Fibroblast of lung (primary cell): Measurements from ENCODE around the gene PJVK. TPM values are rescaled to one million over a fixed set of nuclear protein-coding genes. Genes with fewer than 3 reads are reported as not detected.

Source experiments
- DNase-seq, 2 donors: peaks; one replicate each; pipeline versions ENCODE4 v3.0.0 to v3.0.0-alpha.2; 2010; ENCODE audit warnings: low read depth in 2 of 2
- H2AFZ ChIP-seq: 2 replicates; pipeline ENCODE4 v1.5.1; 2012; ENCODE audit warnings: low read length, control low read depth, inconsistent platforms
- H3K27ac ChIP-seq: 2 replicates; pipeline ENCODE4 v1.5.1; 2011; ENCODE audit warnings: low read length, control low read depth; ENCODE audit not compliant: insufficient read depth
- H3K27me3 ChIP-seq: 2 replicates; pipeline ENCODE4 v1.5.1; 2011; ENCODE audit warnings: mild to moderate bottlenecking, low read length; ENCODE audit not compliant: control insufficient read depth, insufficient read depth
- H3K36me3 ChIP-seq: 2 replicates; pipeline ENCODE4 v1.5.1; 2011; ENCODE audit warnings: low read length; ENCODE audit not compliant: control insufficient read depth, insufficient read depth
- H3K4me1 ChIP-seq: 2 replicates; pipeline ENCODE4 v1.5.1; 2011; ENCODE audit warnings: low read length; ENCODE audit not compliant: control insufficient read depth, insufficient read depth; ENCODE audit errors: extremely low read depth
- H3K4me2 ChIP-seq: 2 replicates; pipeline ENCODE4 v1.5.1; 2011; ENCODE audit warnings: low read length, control low read depth; ENCODE audit not compliant: insufficient read depth; ENCODE audit errors: extremely low read depth
- H3K4me3 ChIP-seq, 4 experiments: fragments of 200-600 bp in 1 of 4; sonication (generic) in 1 of 4; replicated peaks in 1 of 4; 2 replicates each; pipeline ENCODE4 v1.5.1; 2011 to 2016; ENCODE audit warnings: low read length in 4 of 4, low read depth in 3 of 4, mild to moderate bottlenecking in 3 of 4, control low read depth in 2 of 4, inconsistent platforms in 1 of 4, mixed read lengths in 1 of 4; ENCODE audit not compliant: insufficient read depth in 1 of 4; ENCODE audit errors: control extremely low read depth in 1 of 4
- H3K79me2 ChIP-seq: 2 replicates; pipeline ENCODE4 v1.5.1; 2012; ENCODE audit warnings: mild to moderate bottlenecking, low read length, inconsistent platforms; ENCODE audit not compliant: control insufficient read depth, insufficient read depth
- H3K9ac ChIP-seq: 2 replicates; pipeline ENCODE4 v1.5.1; 2011; ENCODE audit warnings: mild to moderate bottlenecking, low read length, control low read depth; ENCODE audit not compliant: insufficient read depth
- H3K9me3 ChIP-seq: 2 replicates; pipeline ENCODE4 v1.5.1; 2012; ENCODE audit warnings: low read depth, low read length; ENCODE audit not compliant: control insufficient read depth, insufficient read depth
- H4K20me1 ChIP-seq: 2 replicates; pipeline ENCODE4 v1.5.1; 2011; ENCODE audit warnings: low read length; ENCODE audit not compliant: control insufficient read depth, insufficient read depth; ENCODE audit errors: extremely low read depth
- EZH2 ChIP-seq: IDR thresholded peaks from 2 replicates; pipeline ENCODE4 v1.5.1; 2012; ENCODE audit warnings: low read length, control low read depth, mild to moderate bottlenecking; ENCODE audit errors: missing control alignments
- polyA plus RNA-seq, 2 donors: library from polyadenylated mRNA; depleted of rRNA in 1 of 2; stranded (reverse) in 1 of 2; unstranded in 1 of 2; fragments of >200 nt; gene quantifications; 2 replicates each; pipeline ENCODE4 v1.2.1, GENCODE V29; 2011 to 2012; ENCODE audit warnings: missing spikeins in 1 of 2
- total RNA-seq: library from RNA; depleted of rRNA; stranded (reverse); fragments of >200 nt; gene quantifications from 2 replicates; pipeline ENCODE4 v1.2.1, GENCODE V29; 2014
- TF ChIP-seq, protein P1 (sequence below), 2 donors: IDR thresholded peaks in 1 of 2; conservative IDR thresholded peaks in 1 of 2; 1 replicate in 1 of 2; 2 replicates in 1 of 2; pipeline ENCODE4 v1.5.1; 2011 to 2012; ENCODE audit warnings: low read length in 2 of 2, control low read depth in 1 of 2, inconsistent platforms in 1 of 2, low read depth in 1 of 2, mild to moderate bottlenecking in 1 of 2

Gene PJVK
- total and polyA plus RNA-seq, 2 donors (not counting 1 experiment from before 2014, with no cell fraction given) = 1.4 to 4.3 TPM

DNA sequence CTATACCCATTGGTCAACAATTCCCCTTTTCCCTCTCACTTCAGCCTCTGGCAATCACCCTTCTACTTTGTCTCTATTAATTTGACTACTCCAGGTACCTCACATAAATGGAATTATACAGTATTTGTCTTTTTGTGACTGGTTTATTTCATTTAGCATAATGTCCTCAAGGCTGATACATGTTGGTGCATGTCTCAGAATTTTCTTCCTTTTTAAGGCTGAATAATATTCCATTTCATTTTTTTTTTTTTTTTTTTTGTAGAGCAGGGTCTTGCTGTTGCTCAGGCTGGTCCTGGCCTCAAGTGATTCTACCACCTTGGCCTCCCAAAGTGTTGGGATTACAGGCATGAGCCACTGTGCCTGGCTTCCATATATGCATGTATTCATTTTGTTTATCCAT lies 25.3 kb downstream of the PJVK start:
- no peak overlapping the region for H3K9ac ChIP-seq
- no peak overlapping the region for H2AFZ ChIP-seq
- peaks cover 13% of the 10 kb centered on the region for H3K79me2 ChIP-seq
- peak overlapping the region in 1 of 4 experiments; percentile 99 for H3K4me3 ChIP-seq
- no peak overlapping the region for H3K4me2 ChIP-seq
- no peaks in the 10 kb centered on the region for H4K20me1 ChIP-seq
- H3K4me1 ChIP-seq = peaks cover 2% of the 10 kb centered on the region
- no peaks in the 10 kb centered on the region for H3K9me3 ChIP-seq
- no peaks in the 10 kb centered on the region for H3K27me3 ChIP-seq
- DNase-seq = no peak
- H3K27ac ChIP-seq = no peak overlapping the region
- H3K36me3 ChIP-seq = no peaks in the 10 kb centered on the region
- TF ChIP-seq EZH2 = no peak
- TF ChIP-seq, protein P1, sequence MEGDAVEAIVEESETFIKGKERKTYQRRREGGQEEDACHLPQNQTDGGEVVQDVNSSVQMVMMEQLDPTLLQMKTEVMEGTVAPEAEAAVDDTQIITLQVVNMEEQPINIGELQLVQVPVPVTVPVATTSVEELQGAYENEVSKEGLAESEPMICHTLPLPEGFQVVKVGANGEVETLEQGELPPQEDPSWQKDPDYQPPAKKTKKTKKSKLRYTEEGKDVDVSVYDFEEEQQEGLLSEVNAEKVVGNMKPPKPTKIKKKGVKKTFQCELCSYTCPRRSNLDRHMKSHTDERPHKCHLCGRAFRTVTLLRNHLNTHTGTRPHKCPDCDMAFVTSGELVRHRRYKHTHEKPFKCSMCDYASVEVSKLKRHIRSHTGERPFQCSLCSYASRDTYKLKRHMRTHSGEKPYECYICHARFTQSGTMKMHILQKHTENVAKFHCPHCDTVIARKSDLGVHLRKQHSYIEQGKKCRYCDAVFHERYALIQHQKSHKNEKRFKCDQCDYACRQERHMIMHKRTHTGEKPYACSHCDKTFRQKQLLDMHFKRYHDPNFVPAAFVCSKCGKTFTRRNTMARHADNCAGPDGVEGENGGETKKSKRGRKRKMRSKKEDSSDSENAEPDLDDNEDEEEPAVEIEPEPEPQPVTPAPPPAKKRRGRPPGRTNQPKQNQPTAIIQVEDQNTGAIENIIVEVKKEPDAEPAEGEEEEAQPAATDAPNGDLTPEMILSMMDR (conservative IDR thresholded peaks at IDR 0.05 in 1 of 2, IDR thresholded peaks at IDR 0.05 in 1 of 2; ENCODE audit: low read depth in 1 of 2, low read length in 2 of 2) = no peak

DNA sequence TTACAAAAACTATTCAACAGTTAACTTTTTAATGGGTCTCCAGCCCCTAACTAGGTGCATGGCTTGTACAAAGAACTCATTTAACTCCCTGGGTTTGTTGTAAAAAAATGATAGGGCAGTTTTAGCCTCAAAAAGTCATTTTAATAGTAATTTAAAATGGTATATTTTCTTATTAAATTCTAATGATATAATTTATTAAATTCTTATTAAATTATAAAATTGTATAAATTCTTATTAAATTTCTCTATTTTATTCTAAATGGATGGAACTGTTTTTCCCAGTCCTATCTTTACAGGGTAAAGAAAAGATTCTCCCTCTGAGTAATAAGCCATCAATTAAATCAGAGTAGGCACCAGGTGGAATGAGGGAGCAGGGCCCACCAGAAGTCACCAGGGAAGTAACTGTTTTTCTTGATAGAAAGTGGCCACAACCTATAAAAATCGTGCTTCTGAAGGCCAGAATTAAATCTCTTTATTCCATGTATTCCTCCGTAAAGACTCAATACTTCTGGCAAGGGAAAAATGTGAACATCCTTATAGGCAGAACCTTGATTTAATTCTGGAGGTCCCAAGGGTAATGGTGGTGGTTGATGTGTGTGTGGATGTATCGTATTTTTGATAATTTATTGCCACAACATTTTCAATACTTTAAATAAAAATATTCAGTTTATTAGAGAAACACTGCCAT lies 26.4 kb downstream of the PJVK start:
- H4K20me1 ChIP-seq = no peaks in the 10 kb centered on the region
- H3K79me2 ChIP-seq = peaks cover 23% of the 10 kb centered on the region
- H2AFZ ChIP-seq = no peak overlapping the region
- H3K9ac ChIP-seq = peak overlapping the region; percentile 79
- no peaks in the 10 kb centered on the region for H3K27me3 ChIP-seq
- H3K4me3 ChIP-seq = peak overlapping the region; percentile 79 to 99 (median 94)
- no peaks in the 10 kb centered on the region for H3K9me3 ChIP-seq
- DNase-seq = no peak
- no peaks in the 10 kb centered on the region for H3K36me3 ChIP-seq
- H3K4me1 ChIP-seq = peaks cover 2% of the 10 kb centered on the region
- H3K4me2 ChIP-seq = peak overlapping the region; percentile 98
- peak overlapping the region; percentile 94 for H3K27ac ChIP-seq
- TF ChIP-seq, protein P1 (conservative IDR thresholded peaks at IDR 0.05 in 1 of 2, IDR thresholded peaks at IDR 0.05 in 1 of 2; ENCODE audit: low read depth in 1 of 2, low read length in 2 of 2) = no peak
- no peak for TF ChIP-seq EZH2

DNA sequence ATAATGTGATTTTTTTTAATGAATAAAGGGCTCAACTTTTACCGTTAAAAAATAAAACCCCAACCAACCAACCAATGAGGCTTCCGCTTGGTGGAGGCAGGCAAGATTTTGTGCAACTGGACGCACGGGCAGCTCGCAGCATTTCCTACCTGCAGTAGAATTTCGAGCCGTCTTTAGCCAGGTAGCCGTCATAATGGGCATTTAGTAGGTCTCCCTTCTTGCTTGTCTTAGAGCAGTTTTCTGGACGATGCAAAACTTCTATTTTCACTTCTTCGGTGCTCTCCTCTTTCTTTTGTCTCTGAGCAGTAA lies 26.9 kb downstream of the PJVK start:
- Histone ChIP-seq H3K27ac (peak overlapping the region; percentile 94), H3K9ac (peak overlapping the region; percentile 79), H4K20me1 (no peaks in the 10 kb centered on the region), H3K4me2 (peak overlapping the region; percentile 98), H3K27me3 (no peaks in the 10 kb centered on the region), H3K4me3 (peak overlapping the region; percentile 79 to 99 (median 94)), H3K36me3 (no peaks in the 10 kb centered on the region), H3K79me2 (peaks cover 27% of the 10 kb centered on the region), H3K9me3 (no peaks in the 10 kb centered on the region), H3K4me1 (peaks cover 2% of the 10 kb centered on the region), H2AFZ (peak overlapping the region; percentile 91)
- DNase-seq = peak in 1 of 2 donors; percentile 38
- no peak for TF ChIP-seq EZH2
- TF ChIP-seq, protein P1 (conservative IDR thresholded peaks at IDR 0.05 in 1 of 2, IDR thresholded peaks at IDR 0.05 in 1 of 2; ENCODE audit: low read depth in 1 of 2, low read length in 2 of 2) = no peak
